HG02938 (cell line): ENCODE measurements around the gene PIEZO2.

Source experiments
- ATAC-seq: cut with Tn5 transposase; IDR thresholded peaks from one replicate; pipeline ENCODE4 v1.9.1; 2021; ENCODE audit warnings: mild to moderate bottlenecking, moderate library complexity; ENCODE audit not compliant: unreplicated experiment

PIEZO2 gene

GRCh38 chr18:11070593-11070992, 78.8 kb downstream of the PIEZO2 start:
- ATAC-seq = no peak

- no peak for ATAC-seq
These were observed 83.3 kb downstream of the PIEZO2 start for GRCh38 chr18:11066038-11066437.

GRCh38 chr18:11064727-11065460, 84.5 kb downstream of the PIEZO2 start:
- ATAC-seq = no peak

GRCh38 chr18:11064106-11064505, 85.3 kb downstream of the PIEZO2 start:
- ATAC-seq = no peak

GRCh38 chr18:11055721-11056120, 93.6 kb downstream of the PIEZO2 start:
- no peak for ATAC-seq

- no peak for ATAC-seq
These were observed 94.9 kb downstream of the PIEZO2 start for GRCh38 chr18:11054497-11054896.

- no peak for ATAC-seq
These were observed 96.1 kb downstream of the PIEZO2 start for GRCh38 chr18:11053293-11053692.

- ATAC-seq = no peak
These were observed 96.6 kb downstream of the PIEZO2 start for GRCh38 chr18:11052800-11053199.

- ATAC-seq = no peak
These were observed 97.9 kb downstream of the PIEZO2 start for GRCh38 chr18:11051462-11051861.

- no peak for ATAC-seq
These were observed 98.4 kb downstream of the PIEZO2 start for GRCh38 chr18:11050966-11051365.

GRCh38 chr18:11047817-11048216, 101.6 kb downstream of the PIEZO2 start:
- ATAC-seq = no peak

- no peak for ATAC-seq
These were observed 102.2 kb downstream of the PIEZO2 start for GRCh38 chr18:11047156-11047555.

- ATAC-seq = no peak
These were observed 103.2 kb downstream of the PIEZO2 start for GRCh38 chr18:11046140-11046539.

GRCh38 chr18:11043694-11044093, 105.7 kb downstream of the PIEZO2 start:
- ATAC-seq = no peak

- no peak for ATAC-seq
These were observed 107.1 kb downstream of the PIEZO2 start for GRCh38 chr18:11042247-11042646.

GRCh38 chr18:11040823-11041656, 108.3 kb downstream of the PIEZO2 start:
- ATAC-seq = no peak

GRCh38 chr18:11040359-11040758, 109.0 kb downstream of the PIEZO2 start:
- ATAC-seq = no peak

GRCh38 chr18:11037533-11038240, 111.7 kb downstream of the PIEZO2 start:
- ATAC-seq = no peak

GRCh38 chr18:11035814-11036495, 113.4 kb downstream of the PIEZO2 start:
- ATAC-seq = no peak

- ATAC-seq = no peak
These were observed 114.0 kb downstream of the PIEZO2 start for GRCh38 chr18:11035376-11035775.

GRCh38 chr18:11034884-11035283, 114.5 kb downstream of the PIEZO2 start:
- no peak for ATAC-seq
